NCI-H2171 treated with DMSO at 0.1 percent for 48 hours (cell line): ENCODE results near the gene STAC3.

Experiments used
- DNase-seq: peaks from one replicate; lab custom pipeline; 2025; lab: John Stamatoyannopoulos, UW

Gene STAC3

GRCh38 chr12:57235728-57236131, 15.3 kb downstream of the STAC3 start:
- DNase-seq = no peak

- DNase-seq = peak; percentile 32
Observed at GRCh38 chr12:57235017-57235727, 15.8 kb downstream of the STAC3 start.

- no peak for DNase-seq
Observed at GRCh38 chr12:57234571-57235016, 16.4 kb downstream of the STAC3 start.

GRCh38 chr12:57234233-57234570, 16.8 kb downstream of the STAC3 start:
- no peak for DNase-seq

- no peak for DNase-seq
Observed at GRCh38 chr12:57233357-57234232, 17.4 kb downstream of the STAC3 start.

GRCh38 chr12:57232156-57232756, 18.7 kb downstream of the STAC3 start:
- DNase-seq = no peak

- DNase-seq = no peak
Observed at GRCh38 chr12:57231276-57232021, 19.5 kb downstream of the STAC3 start.

GRCh38 chr12:57230381-57231155, 20.4 kb downstream of the STAC3 start:
- DNase-seq = no peak

- DNase-seq = peak; percentile 96
Observed at GRCh38 chr12:57229634-57230380, 21.2 kb downstream of the STAC3 start, which contains the start of gene SHMT2. SHMT2 (plus strand) TSS chr12:57229711; CDS start chr12:57229779, 68 bp downstream.

GRCh38 chr12:57229046-57229633, 21.8 kb downstream of the STAC3 start:
- no peak for DNase-seq

- no peak for DNase-seq
Observed at GRCh38 chr12:57227315-57228115, 23.5 kb downstream of the STAC3 start.

GRCh38 chr12:57226588-57227314, 24.2 kb downstream of the STAC3 start:
- DNase-seq = peak; percentile 52

- DNase-seq = no peak
Observed at GRCh38 chr12:57225680-57226210, 25.2 kb downstream of the STAC3 start.

GRCh38 chr12:57224973-57225679, 25.9 kb downstream of the STAC3 start:
- peak; percentile 76 for DNase-seq

GRCh38 chr12:57224278-57224972, 26.6 kb downstream of the STAC3 start:
- no peak for DNase-seq

GRCh38 chr12:57223191-57224165, 27.5 kb downstream of the STAC3 start:
- DNase-seq = no peak
